Measurements from ENCODE around the gene PRKACG.
A peak's percentile ranks its signal among the peaks of the same experiment; 100 is the strongest.
"Not testable (repeated sequence)": the region's sequence is repeated elsewhere in the genome, so short reads cannot be mapped to it uniquely, and the experiment has no call there.

The PRKACG gene

GRCh38 chr9:69014013-69014412 is at the start of gene PRKACG:
PRKACG (minus strand) TSS chr9:69014113; CDS start chr9:69014092, 21 bp downstream.
- no peak for DNase-seq

- DNase-seq = no peak
Observed at GRCh38 chr9:69062195-69062594, 48.3 kb upstream of the PRKACG start.

- DNase-seq = no peak
Observed at GRCh38 chr9:69060766-69061165, 46.9 kb upstream of the PRKACG start.

- DNase-seq = no peak
Observed at GRCh38 chr9:69058101-69058500, 44.2 kb upstream of the PRKACG start.

- DNase-seq = no peak
Observed at GRCh38 chr9:69056191-69056815, 42.4 kb upstream of the PRKACG start.

GRCh38 chr9:69054989-69055388 is 41.1 kb upstream of the PRKACG start:
- no peak for DNase-seq

- not testable (repeated sequence) for DNase-seq
Observed at GRCh38 chr9:69050936-69051335, 37.0 kb upstream of the PRKACG start.

- no peak for DNase-seq
Observed at GRCh38 chr9:69049094-69049493, 35.2 kb upstream of the PRKACG start.

- no peak for DNase-seq
Observed at GRCh38 chr9:69047371-69047770, 33.5 kb upstream of the PRKACG start.

GRCh38 chr9:69046723-69047122 is 32.8 kb upstream of the PRKACG start:
- DNase-seq = no peak

GRCh38 chr9:69045821-69046220 is 31.9 kb upstream of the PRKACG start:
- no peak for DNase-seq

- no peak for DNase-seq
Observed at GRCh38 chr9:69044240-69045219, 30.6 kb upstream of the PRKACG start.

- no peak for DNase-seq
Observed at GRCh38 chr9:69040646-69041045, 26.7 kb upstream of the PRKACG start.

GRCh38 chr9:69036799-69037198 is 22.9 kb upstream of the PRKACG start:
- DNase-seq = no peak

- no peak for DNase-seq
Observed at GRCh38 chr9:69036309-69036708, 22.4 kb upstream of the PRKACG start.

- DNase-seq = peak; percentile 73
Observed at GRCh38 chr9:69035438-69036308, 21.8 kb upstream of the PRKACG start, which contains the start of gene FXN. FXN (plus strand) TSS chr9:69035752; CDS start chr9:69035783, 31 bp downstream.

- no peak for DNase-seq
Observed at GRCh38 chr9:69034071-69034470, 20.2 kb upstream of the PRKACG start.

GRCh38 chr9:69030851-69031645 is 17.1 kb upstream of the PRKACG start:
- no peak for DNase-seq

GRCh38 chr9:69029535-69029934 is 15.6 kb upstream of the PRKACG start:
- DNase-seq = no peak

- DNase-seq = no peak
Observed at GRCh38 chr9:69028754-69029153, 14.8 kb upstream of the PRKACG start.

- DNase-seq = no peak
Observed at GRCh38 chr9:69027355-69028097, 13.6 kb upstream of the PRKACG start.
